Fibroblast of skin of left quadriceps (primary cell): Measurements from ENCODE around the gene BEST3.
"Not testable (repeated sequence)": the region's sequence is repeated elsewhere in the genome, so short reads cannot be mapped to it uniquely, and the experiment has no call there.

ENCODE experiments used
- DNase-seq, 2 experiments: peaks; one replicate each; pipeline ENCODE4 v3.0.0-alpha.2; 2013; ENCODE audit warnings: low read depth in 2 of 2

The BEST3 gene

GRCh38 chr12:69688021-69688420 lies 11.1 kb downstream of the BEST3 start:
- DNase-seq, result peak in 1 of 2 experiments; percentile 15

- DNase-seq, result no peak
Observed at GRCh38 chr12:69687390-69687789, 11.7 kb downstream of the BEST3 start.

- no peak for DNase-seq
Observed at GRCh38 chr12:69686731-69687130, 12.4 kb downstream of the BEST3 start.

GRCh38 chr12:69685810-69686209 lies 13.3 kb downstream of the BEST3 start:
- peak in 1 of 2 experiments; percentile 14 for DNase-seq

GRCh38 chr12:69684466-69684865 lies 14.6 kb downstream of the BEST3 start:
- no peak for DNase-seq

- no peak for DNase-seq
Observed at GRCh38 chr12:69682110-69682755, 16.9 kb downstream of the BEST3 start.

- DNase-seq, result peak in 1 of 2 experiments; percentile 17
Observed at GRCh38 chr12:69679119-69679518, 20.0 kb downstream of the BEST3 start.

- DNase-seq, result no peak
Observed at GRCh38 chr12:69676257-69677012, 22.7 kb downstream of the BEST3 start.

- no peak for DNase-seq
Observed at GRCh38 chr12:69672195-69672594, 26.9 kb downstream of the BEST3 start.

- DNase-seq, result no peak
Observed at GRCh38 chr12:69671597-69671996, 27.5 kb downstream of the BEST3 start.

GRCh38 chr12:69666798-69667197 lies 32.3 kb downstream of the BEST3 start:
- no peak for DNase-seq

- DNase-seq, result not testable (repeated sequence)
Observed at GRCh38 chr12:69664930-69665377, 34.1 kb downstream of the BEST3 start.

GRCh38 chr12:69663726-69664125 lies 35.4 kb downstream of the BEST3 start:
- DNase-seq, result no peak

GRCh38 chr12:69662764-69663163 lies 36.3 kb downstream of the BEST3 start:
- DNase-seq, result no peak

GRCh38 chr12:69661386-69661785 lies 37.7 kb downstream of the BEST3 start:
- DNase-seq, result no peak

GRCh38 chr12:69660164-69660863 lies 38.8 kb downstream of the BEST3 start:
- DNase-seq, result no peak

GRCh38 chr12:69658203-69658602 lies 40.9 kb downstream of the BEST3 start:
- no peak for DNase-seq

GRCh38 chr12:69657376-69658137 lies 41.5 kb downstream of the BEST3 start:
- DNase-seq, result no peak

GRCh38 chr12:69655616-69656340 lies 43.3 kb downstream of the BEST3 start:
- DNase-seq, result peak; percentile 83 to 84

- peak; percentile 15 to 26 for DNase-seq
Observed at GRCh38 chr12:69653703-69654102, 45.4 kb downstream of the BEST3 start.

- no peak for DNase-seq
Observed at GRCh38 chr12:69651922-69652321, 47.2 kb downstream of the BEST3 start.
